ENCODE results near the gene PODXL2. TPM values are rescaled to one million over a fixed set of nuclear protein-coding genes. Genes with fewer than 3 reads are reported as not detected.

Gene PODXL2
- total and polyA plus RNA-seq, 2 of the 8 experiments (the other 6 are each of a cell fraction or from before 2014, with no cell fraction given) = 27.6 to 31.6 TPM

- TF ChIP-seq PHF8 (conservative IDR thresholded peaks at IDR 0.05; ENCODE audit: low read depth, low read length) = peak; percentile 78
- no peak for TF ChIP-seq CTBP2 (IDR thresholded peaks at IDR 0.05; ENCODE audit: borderline replicate concordance, insufficient read depth, insufficient read length, low read length)
- TF ChIP-seq SAP30 (IDR thresholded peaks at IDR 0.05; ENCODE audit: insufficient read depth, insufficient replicate concordance, low read length) = no peak
- TF ChIP-seq RNF2 (IDR thresholded peaks at IDR 0.05; ENCODE audit: borderline replicate concordance, low read depth, low read length, missing control alignments, poor library complexity, severe bottlenecking) = no peak
- TF ChIP-seq EZH2 (IDR thresholded peaks at IDR 0.05; ENCODE audit: low read depth, low read length, severe bottlenecking) = no peak
- no peak for TF ChIP-seq BACH1 (IDR thresholded peaks at IDR 0.05; ENCODE audit: low read length)
- TF ChIP-seq KDM4A (IDR thresholded peaks at IDR 0.05; ENCODE audit: low read depth, low read length, severe bottlenecking) = peak; percentile 55
- no peak for TF ChIP-seq CTCF (IDR thresholded peaks at IDR 0.05; ENCODE audit: control extremely low read depth in 1 of 3, insufficient read depth in 1 of 3, low read depth in 1 of 3, low read length in 3 of 3)
- no peak for TF ChIP-seq GTF2F1 (IDR thresholded peaks at IDR 0.05; ENCODE audit: borderline replicate concordance, low read depth, low read length)
- TF ChIP-seq CEBPB (IDR thresholded peaks at IDR 0.05; ENCODE audit: low read depth, low read length) = no peak
- no peak for TF ChIP-seq ATF2 (IDR thresholded peaks at IDR 0.05; ENCODE audit: low read length)
- TF ChIP-seq MAX (IDR thresholded peaks at IDR 0.05) = no peak
- TF ChIP-seq NANOG (IDR thresholded peaks at IDR 0.05; ENCODE audit: insufficient read depth, low read depth, low read length, poor library complexity, severe bottlenecking) = no peak
- no peak for TF ChIP-seq TEAD4 (IDR thresholded peaks at IDR 0.05; ENCODE audit: low read depth, low read length)
- peak in 1 of 2 experiments; percentile 60; a peak in 2 of 4 replicates for TF ChIP-seq SIN3A (conservative IDR thresholded peaks at IDR 0.05 in 1 of 2, IDR thresholded peaks at IDR 0.05 in 1 of 2; ENCODE audit: low read depth in 1 of 2, low read length in 2 of 2)
- peak; percentile 16 for TF ChIP-seq POLR2AphosphoS5 (IDR thresholded peaks at IDR 0.05; ENCODE audit: low read depth, low read length)
- TF ChIP-seq POLR2A (IDR thresholded peaks at IDR 0.05; ENCODE audit: control extremely low read depth in 1 of 2, low read depth in 2 of 2, low read length in 2 of 2) = peak in 1 of 2 experiments; percentile 71; a peak in 2 of 3 replicates
- no peak for TF ChIP-seq SP4 (IDR thresholded peaks at IDR 0.05; ENCODE audit: low read length)
These were observed 43.6 kb downstream of the PODXL2 start, which contains the start of gene ABTB1 (continued) for GRCh38 chr3:127672429-127673190.

All from H1 (cell line).